WTC11 (cell line): Measurements from ENCODE around the gene PDSS1. TPM values are rescaled to one million over a fixed set of nuclear protein-coding genes. Genes with fewer than 3 reads are reported as not detected.

Experiments
- AR ChIP-seq: fragments of 250-450 bp; sonication (Bioruptor Pico); IDR thresholded peaks from 2 replicates; pipeline ENCODE4 v1.9.0; 2021; ENCODE audit warnings: mild to moderate bottlenecking
- ARID4B ChIP-seq: sonication (generic); formaldehyde crosslinking; IDR thresholded peaks from 2 replicates; pipeline ENCODE4 v1.8.0; 2023; ENCODE audit warnings: missing genetic modification reagents, mild to moderate bottlenecking, borderline replicate concordance
- ATF3 ChIP-seq: sonication (generic); formaldehyde crosslinking; conservative IDR thresholded peaks from 2 replicates; pipeline ENCODE4 v1.8.1; 2022; ENCODE audit warnings: mild to moderate bottlenecking, missing genetic modification reagents
- CBFB ChIP-seq: sonication (generic); formaldehyde crosslinking; IDR thresholded peaks from 2 replicates; pipeline ENCODE4 v1.8.1; 2022; ENCODE audit warnings: mild to moderate bottlenecking, low read depth, missing genetic modification reagents
- CREB1 ChIP-seq: sonication (generic); formaldehyde crosslinking; IDR thresholded peaks from 2 replicates; pipeline ENCODE4 v1.8.0; 2023; ENCODE audit warnings: mild to moderate bottlenecking, missing genetic modification reagents
- E2F4 ChIP-seq: sonication (generic); formaldehyde crosslinking; IDR thresholded peaks from 2 replicates; pipeline ENCODE4 v1.8.1; 2022; ENCODE audit warnings: low read depth, mild to moderate bottlenecking, moderate library complexity, missing genetic modification reagents, borderline replicate concordance
- FOXJ3 ChIP-seq: sonication (generic); formaldehyde crosslinking; IDR thresholded peaks from 2 replicates; pipeline ENCODE4 v1.9.0; 2021; ENCODE audit warnings: missing genetic modification reagents, mild to moderate bottlenecking, borderline replicate concordance
- GTF2I ChIP-seq: fragments of 250-450 bp; sonication (Bioruptor Pico); conservative IDR thresholded peaks from 2 replicates; pipeline ENCODE4 v1.4.0; 2021; ENCODE audit warnings: mild to moderate bottlenecking
- IRF1 ChIP-seq: sonication (generic); formaldehyde crosslinking; IDR thresholded peaks from 2 replicates; pipeline ENCODE4 v1.8.0; 2023; ENCODE audit warnings: missing genetic modification reagents
- JUN ChIP-seq: sonication (generic); formaldehyde crosslinking; IDR thresholded peaks from 2 replicates; pipeline ENCODE4 v1.8.0; 2023; ENCODE audit warnings: mild to moderate bottlenecking, missing genetic modification reagents
- MAX ChIP-seq: sonication (generic); formaldehyde crosslinking; IDR thresholded peaks from 2 replicates; pipeline ENCODE4 v1.8.0; 2022; ENCODE audit warnings: mild to moderate bottlenecking, missing genetic modification reagents
- MLX ChIP-seq: sonication (generic); formaldehyde crosslinking; IDR thresholded peaks from 2 replicates; pipeline ENCODE4 v1.8.1; 2023; ENCODE audit warnings: mild to moderate bottlenecking, missing genetic modification reagents, moderate library complexity
- MYBL2 ChIP-seq: sonication (generic); formaldehyde crosslinking; IDR thresholded peaks from 2 replicates; pipeline ENCODE4 v1.8.1; 2023; ENCODE audit warnings: mild to moderate bottlenecking, moderate library complexity, missing genetic modification reagents
- NFYB ChIP-seq: sonication (generic); formaldehyde crosslinking; conservative IDR thresholded peaks from 2 replicates; pipeline ENCODE4 v1.8.0; 2022; ENCODE audit warnings: low read depth, missing genetic modification reagents
- NR1H2 ChIP-seq: sonication (generic); formaldehyde crosslinking; IDR thresholded peaks from 2 replicates; pipeline ENCODE4 v1.9.0; 2021; ENCODE audit warnings: mild to moderate bottlenecking, moderate library complexity, missing genetic modification reagents
- NR2C2 ChIP-seq: sonication (generic); formaldehyde crosslinking; IDR thresholded peaks from 2 replicates; pipeline ENCODE4 v1.8.0; 2022; ENCODE audit warnings: mild to moderate bottlenecking, missing genetic modification reagents
- RORB ChIP-seq: fragments of 250-450 bp; sonication (Bioruptor Pico); IDR thresholded peaks from 2 replicates; pipeline ENCODE4 v1.9.0; 2021; ENCODE audit warnings: mild to moderate bottlenecking
- SMAD3 ChIP-seq: sonication (generic); formaldehyde crosslinking; IDR thresholded peaks from 2 replicates; pipeline ENCODE4 v1.8.0; 2022; ENCODE audit warnings: missing genetic modification reagents, mild to moderate bottlenecking, borderline replicate concordance
- SP1 ChIP-seq: sonication (generic); formaldehyde crosslinking; conservative IDR thresholded peaks from 2 replicates; pipeline ENCODE4 v1.8.1; 2022; ENCODE audit warnings: missing genetic modification reagents
- TCF7 ChIP-seq: sonication (generic); formaldehyde crosslinking; IDR thresholded peaks from 2 replicates; pipeline ENCODE4 v1.8.0; 2022; ENCODE audit warnings: mild to moderate bottlenecking, low read depth, missing genetic modification reagents, moderate library complexity
- TEAD4 ChIP-seq: sonication (generic); formaldehyde crosslinking; IDR thresholded peaks from 2 replicates; pipeline ENCODE4 v1.8.0; 2022; ENCODE audit warnings: mild to moderate bottlenecking, missing genetic modification reagents
- ZMAT4 ChIP-seq: fragments of 250-450 bp; sonication (Bioruptor Pico); IDR thresholded peaks from 2 replicates; pipeline ENCODE4 v1.9.0; 2021; ENCODE audit warnings: mild to moderate bottlenecking
- ZNF281 ChIP-seq: sonication (generic); formaldehyde crosslinking; IDR thresholded peaks from 2 replicates; pipeline ENCODE4 v1.8.0; 2023; ENCODE audit warnings: mild to moderate bottlenecking, missing genetic modification reagents
- ZNF416 ChIP-seq: fragments of 250-450 bp; sonication (Bioruptor Pico); IDR thresholded peaks from 2 replicates; pipeline ENCODE4 v1.9.0; 2021; ENCODE audit warnings: mild to moderate bottlenecking, inconsistent platforms
- ZNF671 ChIP-seq: fragments of 250-450 bp; sonication (Bioruptor Pico); IDR thresholded peaks from 2 replicates; pipeline ENCODE4 v1.8.0; 2021; ENCODE audit warnings: mild to moderate bottlenecking
- total RNA-seq: library from RNA; stranded (reverse); gene quantifications from 3 replicates; pipeline ENCODE4 v1.2.3, GENCODE V29; 2021

The PDSS1 gene
- total RNA-seq, 1 experiment from 2014 or later: 13.6 TPM

GRCh38 chr10:26697163-26697921, at the start of gene PDSS1 (continued):
- no peak for TF ChIP-seq CREB1 (CRISPR knock-in tag)
- TF ChIP-seq RORB (CRISPR knock-in tag): no peak
- no peak for TF ChIP-seq ZNF671 (CRISPR knock-in tag)
- no peak for TF ChIP-seq NR1H2
- no peak for TF ChIP-seq TCF7 (CRISPR knock-in tag)
- TF ChIP-seq NR2C2: peak; percentile 82; the same call in 1 of the 2 replicates
- no peak for TF ChIP-seq CBFB
- no peak for TF ChIP-seq GTF2I (CRISPR knock-in tag)
- TF ChIP-seq TEAD4 (CRISPR knock-in tag): no peak
- TF ChIP-seq MLX (CRISPR knock-in tag): no peak
- peak; percentile 30; the same call in 1 of the 2 replicates for TF ChIP-seq MAX (CRISPR knock-in tag)
- 0 out of 2 replicates have a peak, but pooled peaks have one; percentile 31 for TF ChIP-seq E2F4 (CRISPR knock-in tag)
- no peak for TF ChIP-seq IRF1 (CRISPR knock-in tag)
- TF ChIP-seq ZMAT4 (CRISPR knock-in tag): no peak
- no peak for TF ChIP-seq NFYB
- no peak for TF ChIP-seq SMAD3 (CRISPR knock-in tag)
- TF ChIP-seq ZNF416 (CRISPR knock-in tag): peak; percentile 8; the same call in 1 of the 2 replicates
- no peak for TF ChIP-seq AR (CRISPR knock-in tag)
- no peak for TF ChIP-seq ATF3 (CRISPR knock-in tag)
- TF ChIP-seq JUN (CRISPR knock-in tag): no peak
- peak; percentile 61; the same call in 1 of the 2 replicates for TF ChIP-seq ARID4B (CRISPR knock-in tag)
- peak; percentile 85 for TF ChIP-seq SP1 (CRISPR knock-in tag)
- TF ChIP-seq FOXJ3 (CRISPR knock-in tag): no peak
- TF ChIP-seq MYBL2 (CRISPR knock-in tag): peak; percentile 60; the same call in 1 of the 2 replicates
- TF ChIP-seq ZNF281 (CRISPR knock-in tag): no peak
